ENCODE measurements around the gene KIF16B.

GRCh38 chr20:16560661-16561060, 12.6 kb downstream of the KIF16B start:
- no peak for TF ChIP-seq CTCF (conservative IDR thresholded peaks at IDR 0.05; ENCODE audit: low read depth, low read length)
- no peak for TF ChIP-seq EZH2 (IDR thresholded peaks at IDR 0.05; ENCODE audit: borderline replicate concordance, low read depth, low read length, poor library complexity, severe bottlenecking)
